ENCODE data around the gene UBQLN1. TPM values are rescaled to one million over a fixed set of nuclear protein-coding genes. Genes with fewer than 3 reads are reported as not detected.
A peak's percentile ranks its signal among the peaks of the same experiment; 100 is the strongest.

UBQLN1 gene
- total and polyA plus RNA-seq, 9 of the 15 experiments (the other 6 are each of a cell fraction or from before 2014, with no cell fraction given): 7.5 to 120 (median 52.8) TPM

GRCh38 chr9:83675466-83675865 is 32.3 kb downstream of the UBQLN1 start:
- POLR2A ChIA-PET: no interaction called here
- Histone ChIP-seq H3K4me3 (no peak overlapping the region), H3K9ac (ENCODE audit: insufficient read depth in 1 of 2, low read depth in 2 of 2, low read length in 2 of 2) (no peak overlapping the region), H3K36me3 (ENCODE audit: control insufficient read depth, insufficient read depth, low read length) (peaks cover 87% of the 10 kb centered on the region; the same call in 2 of the 3 replicates), H3K79me2 (ENCODE audit: control insufficient read depth, insufficient read depth, low read length) (peaks cover 32% of the 10 kb centered on the region), H3K27me3 (ENCODE audit: control insufficient read depth in 2 of 2, insufficient read depth in 2 of 2, low read length in 2 of 2) (no peaks in the 10 kb centered on the region), H2AFZ (ENCODE audit: low read depth, low read length) (no peak overlapping the region), H3K9me3 (replicated peaks; ENCODE audit: control insufficient read depth, insufficient read depth, low read depth, low read length) (no peaks in the 10 kb centered on the region), H3K27ac (ENCODE audit: extremely low read depth, low read depth, low read length) (no peak overlapping the region), H4K20me1 (replicated peaks; ENCODE audit: control insufficient read depth, insufficient read depth, low read length) (no peaks in the 10 kb centered on the region), H3K4me2 (ENCODE audit: insufficient read depth, low read length) (no peak overlapping the region), H3K4me1 (replicated peaks in 1 of 2; ENCODE audit: control insufficient read depth in 2 of 2, insufficient read depth in 2 of 2, low read length in 2 of 2) (no peaks in the 10 kb centered on the region), H3K9me1 (ENCODE audit: control insufficient read depth, insufficient read depth, low read length) (no peaks in the 10 kb centered on the region)
- no peak for FAIRE-seq
- BruUV-seq (replicated peaks): no TSS peak
- CTCF ChIA-PET (ENCODE audit: low intra/inter-chr PET ratio): no interaction called here
- in situ Hi-C loops (cut with MboI) (no loop called here), intact Hi-C loops (cut with micrococcal nuclease) (no loop called here)
- DNase-seq (ENCODE audit: extremely low read depth in 1 of 4, low spot score in 3 of 4): no peak
- TF ChIP-seq HNRNPL (IDR thresholded peaks at IDR 0.05; ENCODE audit: low read depth, low read length): no peak
- WGBS (ENCODE audit: insufficient coverage, low coverage, missing lambda C conversion rate): 100% methylated on average over 1 of the region's 1 CpG
- no peak for ATAC-seq

DNA sequence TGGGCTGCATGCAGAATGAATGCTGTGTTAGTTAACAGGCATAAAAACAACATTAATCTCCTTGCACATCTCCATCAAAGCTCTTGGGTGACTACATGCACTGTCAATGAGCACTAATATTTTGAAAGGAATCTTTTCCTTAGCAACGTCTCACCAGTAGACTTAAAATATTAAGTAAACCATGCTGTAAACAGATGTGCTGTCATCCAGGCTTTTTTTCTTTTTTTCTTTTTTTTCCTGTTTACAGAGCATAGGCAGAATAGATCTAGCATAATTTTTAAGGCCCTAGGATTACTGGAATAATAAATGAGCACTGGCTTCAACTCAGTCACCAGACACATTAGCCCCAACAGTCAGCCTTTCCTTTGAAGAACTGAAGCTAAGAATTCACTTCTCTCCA is 36.3 kb downstream of the UBQLN1 start:
- ATAC-seq: no peak
- Histone ChIP-seq H3K4me3 (no peak overlapping the region), H3K27me3 (ENCODE audit: control insufficient read depth in 2 of 2, insufficient read depth in 2 of 2, low read length in 2 of 2) (no peaks in the 10 kb centered on the region), H3K9me3 (replicated peaks; ENCODE audit: control insufficient read depth, insufficient read depth, low read depth, low read length) (no peaks in the 10 kb centered on the region), H3K9ac (ENCODE audit: insufficient read depth in 1 of 2, low read depth in 2 of 2, low read length in 2 of 2) (no peak overlapping the region), H3K36me3 (ENCODE audit: control insufficient read depth, insufficient read depth, low read length) (peaks cover 94% of the 10 kb centered on the region), H3K4me2 (ENCODE audit: insufficient read depth, low read length) (no peak overlapping the region), H3K79me2 (ENCODE audit: control insufficient read depth, insufficient read depth, low read length) (peaks cover 21% of the 10 kb centered on the region; the same call in 2 of the 3 replicates), H3K27ac (ENCODE audit: extremely low read depth, low read depth, low read length) (no peak overlapping the region), H4K20me1 (replicated peaks; ENCODE audit: control insufficient read depth, insufficient read depth, low read length) (no peaks in the 10 kb centered on the region), H3K9me1 (ENCODE audit: control insufficient read depth, insufficient read depth, low read length) (no peaks in the 10 kb centered on the region), H3K4me1 (replicated peaks in 1 of 2; ENCODE audit: control insufficient read depth in 2 of 2, insufficient read depth in 2 of 2, low read length in 2 of 2) (no peaks in the 10 kb centered on the region), H2AFZ (ENCODE audit: low read depth, low read length) (no peak overlapping the region)
- POLR2A ChIA-PET: interaction anchor here (1.0 kb wide), 1 partner anchor 11 kb away, joined by 3 read pairs; no protein-coding TSS in a partner anchor
- 56% methylated on average over 1 of the region's 1 CpG for WGBS (ENCODE audit: insufficient coverage, low coverage, missing lambda C conversion rate)
- FAIRE-seq: no peak
- CTCF ChIA-PET (ENCODE audit: low intra/inter-chr PET ratio): no interaction called here
- no peak for DNase-seq (ENCODE audit: extremely low read depth in 1 of 4, low spot score in 3 of 4)
- TF ChIP-seq HINFP (tag; conservative IDR thresholded peaks at IDR 0.05; ENCODE audit: low read depth): no peak
- TF ChIP-seq, protein P1, sequence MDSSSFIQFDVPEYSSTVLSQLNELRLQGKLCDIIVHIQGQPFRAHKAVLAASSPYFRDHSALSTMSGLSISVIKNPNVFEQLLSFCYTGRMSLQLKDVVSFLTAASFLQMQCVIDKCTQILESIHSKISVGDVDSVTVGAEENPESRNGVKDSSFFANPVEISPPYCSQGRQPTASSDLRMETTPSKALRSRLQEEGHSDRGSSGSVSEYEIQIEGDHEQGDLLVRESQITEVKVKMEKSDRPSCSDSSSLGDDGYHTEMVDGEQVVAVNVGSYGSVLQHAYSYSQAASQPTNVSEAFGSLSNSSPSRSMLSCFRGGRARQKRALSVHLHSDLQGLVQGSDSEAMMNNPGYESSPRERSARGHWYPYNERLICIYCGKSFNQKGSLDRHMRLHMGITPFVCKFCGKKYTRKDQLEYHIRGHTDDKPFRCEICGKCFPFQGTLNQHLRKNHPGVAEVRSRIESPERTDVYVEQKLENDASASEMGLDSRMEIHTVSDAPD (CRISPR knock-in tag; IDR thresholded peaks at IDR 0.05): no peak
- TF ChIP-seq MYNN (IDR thresholded peaks at IDR 0.05): 0 out of 2 replicates have a peak, but pooled peaks have one; percentile 15
- TF ChIP-seq MYNN (CRISPR knock-in tag; IDR thresholded peaks at IDR 0.05): no peak
- TF ChIP-seq XRCC4 (IDR thresholded peaks at IDR 0.05; ENCODE audit: extremely low read depth, insufficient read depth, insufficient read length): no peak
- TF ChIP-seq, protein P2, sequence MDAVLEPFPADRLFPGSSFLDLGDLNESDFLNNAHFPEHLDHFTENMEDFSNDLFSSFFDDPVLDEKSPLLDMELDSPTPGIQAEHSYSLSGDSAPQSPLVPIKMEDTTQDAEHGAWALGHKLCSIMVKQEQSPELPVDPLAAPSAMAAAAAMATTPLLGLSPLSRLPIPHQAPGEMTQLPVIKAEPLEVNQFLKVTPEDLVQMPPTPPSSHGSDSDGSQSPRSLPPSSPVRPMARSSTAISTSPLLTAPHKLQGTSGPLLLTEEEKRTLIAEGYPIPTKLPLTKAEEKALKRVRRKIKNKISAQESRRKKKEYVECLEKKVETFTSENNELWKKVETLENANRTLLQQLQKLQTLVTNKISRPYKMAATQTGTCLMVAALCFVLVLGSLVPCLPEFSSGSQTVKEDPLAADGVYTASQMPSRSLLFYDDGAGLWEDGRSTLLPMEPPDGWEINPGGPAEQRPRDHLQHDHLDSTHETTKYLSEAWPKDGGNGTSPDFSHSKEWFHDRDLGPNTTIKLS (IDR thresholded peaks at IDR 0.05; ENCODE audit: borderline replicate concordance, low read depth): no peak
- TF ChIP-seq BRD4 (IDR thresholded peaks at IDR 0.05): no peak
- intact Hi-C loops (cut with micrococcal nuclease): no loop called here
- in situ Hi-C loops (cut with MboI): no loop called here
- no TSS peak for BruUV-seq (replicated peaks)

Data from K562 (cell line).